ENCODE data around the gene FKBP10. TPM values are rescaled to one million over a fixed set of nuclear protein-coding genes. Genes with fewer than 3 reads are reported as not detected.

FKBP10 gene
- total RNA-seq, 4 donors from 2014 or later: 30.5 to 53.1 (median 42.3) TPM

- no peak for TF ChIP-seq CTCF (IDR thresholded peaks at IDR 0.05)
- DNase-seq (ENCODE audit: low spot score): no peak
- peak; percentile 6 for ATAC-seq (ENCODE audit: low FRiP score)
Observed at GRCh38 chr17:41793784-41794539, 18.8 kb upstream of the FKBP10 start.

GRCh38 chr17:41794540-41794975, 18.2 kb upstream of the FKBP10 start:
- no peak for TF ChIP-seq CTCF (IDR thresholded peaks at IDR 0.05)
- DNase-seq (ENCODE audit: low spot score) (no peak), ATAC-seq (ENCODE audit: low FRiP score) (no peak)

- no peak for ATAC-seq (ENCODE audit: low FRiP score)
- DNase-seq (ENCODE audit: low spot score): no peak
- no peak for TF ChIP-seq CTCF (IDR thresholded peaks at IDR 0.05)
Observed at GRCh38 chr17:41796121-41796895, 16.5 kb upstream of the FKBP10 start.

- DNase-seq (ENCODE audit: low spot score): no peak
- no peak for TF ChIP-seq CTCF (IDR thresholded peaks at IDR 0.05)
- no peak for ATAC-seq (ENCODE audit: low FRiP score)
Observed at GRCh38 chr17:41797377-41797776, 15.4 kb upstream of the FKBP10 start.

GRCh38 chr17:41799366-41799765, 13.4 kb upstream of the FKBP10 start:
- ATAC-seq (ENCODE audit: low FRiP score): no peak

GRCh38 chr17:41800601-41801373, 12.0 kb upstream of the FKBP10 start:
- TF ChIP-seq CTCF (IDR thresholded peaks at IDR 0.05): no peak
- DNase-seq (ENCODE audit: low spot score): no peak
- peak; percentile 84 for ATAC-seq (ENCODE audit: low FRiP score)

More at GRCh38 chr17:41799366-41799765, 13.4 kb upstream of the FKBP10 start:
- no peak for TF ChIP-seq CTCF (IDR thresholded peaks at IDR 0.05)
- DNase-seq (ENCODE audit: low spot score): no peak

Measured in omental fat pad (tissue), 4 donors.